Sigmoid colon (tissue), 4 donors: Measurements from ENCODE around the gene MACROD2.

Experiments used
- CTCF ChIP-seq, 4 experiments: fragments of 450-650 bp in 3 of 4; fragments of 200-600 bp in 1 of 4; IDR thresholded peaks; one replicate each; pipeline ENCODE4 v1.5.1; 2016 to 2019; ENCODE audit warnings: antibody characterized with exemption in 4 of 4, mild to moderate bottlenecking in 3 of 4, moderate library complexity in 2 of 4
- EP300 ChIP-seq, 4 donors: sonication (generic); formaldehyde crosslinking; IDR thresholded peaks; one replicate each; pipeline ENCODE4 v1.6.1; 2017; ENCODE audit warnings: antibody characterized with exemption in 4 of 4
- POLR2A ChIP-seq, 2 donors: fragments of 450-650 bp; IDR thresholded peaks; one replicate each; pipeline ENCODE4 v1.6.1; 2016; ENCODE audit warnings: antibody characterized with exemption in 2 of 2, mild to moderate bottlenecking in 2 of 2, moderate library complexity in 2 of 2

- TF ChIP-seq CTCF (IDR thresholded peaks at IDR 0.05) (no peak), POLR2A (IDR thresholded peaks at IDR 0.05) (no peak), EP300 (IDR thresholded peaks at IDR 0.05) (no peak)
These were observed 1511.0 kb downstream of the MACROD2 start for GRCh38 chr20:15506311-15506710.
